ENCODE data around the gene ECEL1.

Gene ECEL1

GRCh38 chr2:232483923-232484627 lies 3.6 kb downstream of the ECEL1 start:
- DNase-seq (ENCODE audit: low read depth), result no peak

DNA sequence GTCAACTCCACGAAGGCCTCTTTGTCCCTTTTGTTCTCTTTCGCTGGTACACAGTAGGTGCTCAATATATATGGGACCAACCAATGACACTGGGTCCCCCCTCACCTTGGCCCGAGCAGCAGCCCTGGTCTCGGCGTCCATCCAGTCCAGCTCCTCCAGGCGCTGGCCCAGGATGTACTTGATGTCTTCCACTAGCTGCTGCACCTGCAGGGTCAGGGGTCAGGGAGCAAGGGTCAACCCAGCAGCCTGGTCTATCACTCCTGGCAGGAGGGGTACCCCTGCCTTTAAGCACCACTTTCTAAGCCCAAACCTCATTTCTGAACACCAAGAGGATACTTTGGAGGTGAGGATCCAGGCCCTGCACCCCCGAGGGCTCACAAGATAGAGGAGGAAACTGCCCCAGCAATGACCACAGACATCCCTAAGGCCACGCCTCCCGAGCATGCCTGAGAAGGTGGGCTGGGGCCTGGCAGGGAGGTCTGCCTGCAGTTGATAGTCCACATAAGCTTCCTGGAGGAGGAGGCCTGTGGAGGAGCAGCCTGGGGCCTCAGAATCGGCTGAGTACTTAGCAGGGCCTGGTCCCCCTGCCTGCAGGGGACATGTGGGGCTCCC lies 4.2 kb downstream of the ECEL1 start:
- DNase-seq (ENCODE audit: low read depth), result no peak

- no peak for DNase-seq (ENCODE audit: low read depth)
Measured at GRCh38 chr2:232482301-232483238, 5.1 kb downstream of the ECEL1 start.

DNA sequence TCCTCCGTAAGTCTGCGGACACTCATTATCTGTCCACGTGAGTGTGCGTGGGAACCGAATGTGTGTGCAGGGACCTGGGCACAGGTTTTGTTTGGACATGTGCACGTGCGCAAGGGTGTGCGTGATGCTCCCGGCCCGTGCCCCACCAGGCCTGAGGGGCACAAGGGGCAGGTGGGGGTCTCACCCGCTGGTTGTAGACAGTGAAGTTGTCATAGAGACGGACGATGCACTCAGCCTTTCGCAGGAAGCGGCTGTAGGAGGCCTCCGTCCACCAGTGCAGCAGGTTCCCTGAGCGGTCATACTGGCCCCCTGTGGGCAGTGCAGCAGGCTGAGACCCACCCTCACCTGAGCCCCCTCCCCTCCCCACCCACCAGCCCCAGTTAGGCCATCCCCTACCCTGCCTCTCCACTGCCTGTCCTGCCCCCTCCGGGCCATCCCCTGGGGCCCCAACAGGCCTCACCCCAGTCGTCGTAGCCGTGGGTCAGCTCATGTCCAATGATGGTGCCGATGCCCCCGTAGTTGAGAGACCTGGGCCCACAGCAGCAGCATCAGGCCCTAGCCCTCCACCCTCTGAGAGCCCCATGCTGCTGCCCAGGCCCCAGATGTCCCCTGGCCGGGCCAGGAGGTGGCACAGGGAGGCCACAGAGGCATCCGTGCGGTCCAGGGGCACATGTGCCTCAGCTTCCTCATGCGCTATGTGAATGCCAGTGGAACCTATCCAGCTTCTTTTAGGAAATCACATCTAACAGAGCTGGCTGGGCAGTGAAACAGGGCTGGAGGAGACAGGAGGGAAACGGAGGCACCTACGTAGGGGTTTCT lies 6.1 kb downstream of the ECEL1 start:
- no peak for DNase-seq (ENCODE audit: low read depth)

DNA sequence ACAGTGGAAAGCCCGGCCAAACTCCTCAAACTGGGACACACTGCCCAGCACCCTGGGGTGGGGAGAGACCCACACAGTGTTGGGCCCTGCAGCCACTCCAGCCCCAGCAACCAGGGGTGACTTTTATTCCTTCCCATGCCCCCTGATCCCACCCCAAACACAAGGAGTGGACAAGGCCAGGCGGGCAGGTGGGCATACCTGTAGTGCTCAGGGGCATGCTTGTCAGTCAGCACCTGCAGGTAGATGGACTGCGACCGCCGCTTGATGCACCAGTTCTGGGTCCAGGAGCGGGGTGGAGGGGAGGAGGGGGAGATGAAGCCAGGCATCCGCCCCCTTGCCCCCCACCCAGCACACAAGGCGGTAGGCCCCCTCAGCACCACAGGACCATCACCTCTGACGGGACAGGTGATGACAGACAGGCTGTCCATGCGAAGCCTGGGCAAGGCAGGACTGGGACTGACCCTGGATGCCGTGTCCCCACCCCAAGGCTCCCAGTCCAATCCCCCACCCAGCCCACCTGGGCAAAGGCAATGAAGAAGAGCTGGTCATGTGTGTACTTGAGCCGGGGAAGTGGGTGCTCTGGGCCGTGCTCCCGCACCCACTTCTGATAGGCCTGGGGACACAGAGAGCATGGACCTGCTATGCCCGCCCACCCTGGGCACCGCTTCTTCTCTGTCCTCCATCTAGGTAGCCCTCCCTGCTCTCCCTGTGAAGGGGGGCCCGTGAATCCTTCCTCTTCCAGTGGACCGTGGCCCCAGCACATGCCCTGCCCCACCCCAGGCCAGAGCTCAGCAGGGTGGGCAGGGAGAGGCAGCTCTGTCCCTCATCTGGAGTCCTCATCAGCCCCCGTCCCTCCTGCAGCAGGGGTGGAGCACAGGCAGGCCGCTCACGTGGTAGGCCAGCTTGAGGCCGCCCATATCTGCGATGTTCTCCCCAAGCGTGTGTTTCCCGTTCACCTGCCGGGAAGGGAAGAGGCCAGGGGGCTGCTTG lies 7.1 kb downstream of the ECEL1 start:
- no peak for DNase-seq (ENCODE audit: low read depth)

- no peak for DNase-seq (ENCODE audit: low read depth)
Measured at GRCh38 chr2:232479341-232480200, 8.1 kb downstream of the ECEL1 start.

- no peak for DNase-seq (ENCODE audit: low read depth)
Measured at GRCh38 chr2:232478571-232479340, 8.9 kb downstream of the ECEL1 start.

DNA sequence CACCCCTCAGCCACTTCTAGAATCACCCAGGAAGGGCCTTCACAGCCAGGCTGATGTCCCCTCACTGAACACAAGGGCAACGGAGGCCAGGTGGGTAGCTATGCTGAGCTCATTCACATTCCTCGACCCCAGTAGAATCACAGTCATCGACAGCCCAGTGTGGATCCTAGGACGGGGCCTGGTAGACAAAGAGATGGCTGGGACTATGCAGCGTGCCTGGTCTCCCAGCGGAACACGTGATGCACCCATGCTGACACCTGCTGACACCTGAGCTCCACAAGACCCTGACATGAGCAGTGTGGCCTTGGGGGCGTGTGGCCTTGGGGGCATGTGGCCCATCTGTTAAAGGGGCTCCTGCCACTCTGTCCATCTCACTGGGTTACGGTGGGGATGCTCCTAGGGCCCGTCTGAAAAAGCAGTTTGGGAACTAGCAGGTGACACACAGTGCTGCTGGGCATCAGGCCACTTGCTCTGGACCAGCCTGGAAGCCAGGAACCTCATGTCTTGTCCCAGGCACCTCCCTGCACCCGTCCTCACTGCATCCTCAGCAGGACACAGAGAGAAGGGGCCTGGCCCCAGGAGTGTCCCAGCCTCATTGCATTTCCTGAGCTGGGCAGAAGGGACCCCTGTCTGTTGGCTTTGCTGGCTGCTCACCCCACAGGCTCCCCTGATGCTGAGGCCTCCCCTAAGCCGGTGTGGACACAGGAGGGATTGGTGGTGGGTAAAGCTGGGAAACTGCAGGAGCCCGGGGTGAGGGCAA lies 9.7 kb downstream of the ECEL1 start:
- DNase-seq (ENCODE audit: low read depth), result no peak

GRCh38 chr2:232476791-232477190 lies 10.8 kb downstream of the ECEL1 start:
- DNase-seq (ENCODE audit: low read depth), result no peak

DNA sequence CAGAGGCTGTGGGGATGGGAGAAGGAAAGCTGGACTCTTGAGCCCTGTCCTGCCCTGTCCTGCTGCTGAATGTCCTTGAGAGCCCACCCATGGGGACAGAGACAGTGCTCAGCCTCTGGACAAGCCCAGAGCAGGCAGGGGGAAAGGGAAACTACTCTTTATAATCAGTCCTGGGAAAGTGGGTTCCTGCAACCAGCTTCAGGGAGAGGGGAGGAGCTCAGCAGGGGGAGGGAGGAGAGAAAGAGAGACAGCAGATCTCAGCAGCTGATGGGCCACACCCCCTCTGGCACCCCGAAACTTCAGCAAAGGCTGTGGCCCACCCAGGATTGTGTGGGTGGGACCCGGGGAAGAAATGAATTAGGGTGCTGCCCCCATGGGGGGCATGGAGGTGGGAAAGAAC lies 11.6 kb downstream of the ECEL1 start:
- DNase-seq (ENCODE audit: low read depth), result no peak

- DNase-seq (ENCODE audit: low read depth), result no peak
Measured at GRCh38 chr2:232473467-232473890, 14.2 kb downstream of the ECEL1 start.

GRCh38 chr2:232466221-232466620 lies 21.4 kb downstream of the ECEL1 start:
- DNase-seq (ENCODE audit: low read depth), result no peak

GRCh38 chr2:232465061-232465460 lies 22.6 kb downstream of the ECEL1 start:
- DNase-seq (ENCODE audit: low read depth), result no peak

DNA sequence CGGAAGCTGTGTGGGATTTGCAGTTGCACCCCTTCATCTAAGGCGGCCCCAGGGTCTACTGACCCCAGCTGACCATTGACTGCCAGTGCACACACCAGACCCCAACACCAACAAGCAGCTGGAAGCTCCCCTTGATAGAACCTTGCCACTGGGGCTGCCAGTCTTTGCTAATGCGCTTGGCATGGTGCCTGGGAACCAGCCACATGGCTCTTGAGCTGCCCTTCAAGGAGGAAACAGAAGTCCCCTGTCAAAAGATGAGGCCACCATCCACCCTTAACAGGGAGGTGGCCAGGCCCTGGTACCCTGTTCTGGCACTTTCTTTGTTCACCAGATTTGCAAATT lies 23.1 kb downstream of the ECEL1 start:
- DNase-seq (ENCODE audit: low read depth), result no peak

DNA sequence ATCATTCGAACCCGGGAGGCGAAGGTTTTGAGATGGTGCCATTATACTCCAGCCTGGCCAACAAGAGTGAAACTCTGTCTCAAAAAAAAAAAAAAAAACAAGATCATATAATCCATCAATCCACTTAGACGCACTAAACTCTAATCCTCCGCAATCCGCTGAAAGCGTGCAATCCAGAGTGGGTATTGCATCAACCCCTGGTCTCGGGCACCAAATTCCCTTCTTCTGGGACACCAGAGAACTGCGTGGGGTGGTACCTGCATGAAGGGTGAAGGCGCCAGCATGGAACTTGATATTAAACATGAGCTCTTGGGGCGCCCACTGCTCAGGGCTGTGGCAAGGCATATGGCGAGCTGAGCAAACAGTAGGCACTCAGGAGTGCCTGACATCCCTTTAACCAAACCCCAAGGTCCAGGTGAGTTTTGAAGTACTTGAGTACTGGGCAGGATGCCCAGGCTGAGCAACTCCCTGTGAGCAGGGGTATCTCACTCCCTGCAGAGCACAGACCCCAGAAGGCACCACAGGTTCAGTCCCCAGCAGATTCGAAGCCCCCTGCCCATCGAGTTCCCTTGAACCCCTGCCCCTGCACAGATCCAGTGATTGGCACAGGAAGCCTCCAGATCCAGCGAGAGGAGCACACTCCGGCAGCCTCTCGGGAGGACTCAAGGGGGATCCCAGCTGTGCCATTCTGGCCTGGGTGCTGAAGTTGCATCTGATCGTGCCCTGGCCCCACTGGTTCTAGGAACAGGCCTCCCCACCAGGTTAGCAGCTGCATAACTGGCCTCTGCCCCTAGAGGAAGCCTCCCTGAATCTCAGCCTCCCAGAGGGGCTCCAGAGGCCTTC lies 23.7 kb downstream of the ECEL1 start:
- no peak for DNase-seq (ENCODE audit: low read depth)

- DNase-seq (ENCODE audit: low read depth), result no peak
Measured at GRCh38 chr2:232460171-232460570, 27.5 kb downstream of the ECEL1 start.

DNA sequence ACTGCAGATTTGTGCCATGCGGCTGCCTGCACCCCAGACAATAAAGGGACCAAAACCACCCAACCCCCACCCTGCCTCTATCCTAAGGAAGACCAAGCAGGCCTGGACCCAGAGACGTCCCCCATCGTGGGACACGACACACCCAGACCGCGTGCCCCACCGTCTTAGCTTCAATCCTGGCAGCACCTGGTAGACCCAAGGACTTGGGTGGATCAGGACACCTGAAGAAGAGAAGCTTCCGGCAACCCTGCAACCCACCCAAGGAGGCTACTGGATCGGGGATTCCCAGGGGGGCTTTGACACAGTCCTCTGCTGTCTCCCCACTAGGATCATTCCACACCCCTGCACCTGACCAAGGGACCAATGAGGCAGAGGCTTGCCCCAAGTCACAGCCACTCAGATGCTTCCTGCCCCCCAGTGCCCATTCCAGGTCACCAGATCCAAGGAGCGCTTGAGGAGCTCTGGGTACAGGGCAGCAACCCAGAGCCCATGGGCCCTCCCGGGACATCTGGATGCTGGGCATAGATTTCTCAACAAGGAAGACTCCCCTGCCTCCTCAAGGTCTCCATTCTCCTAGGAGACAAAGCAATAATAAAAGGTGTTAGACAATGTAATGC lies 28.1 kb downstream of the ECEL1 start:
- DNase-seq (ENCODE audit: low read depth), result no peak

Data from stimulated activated CD4-positive, alpha-beta T cell treated with anti-CD3 and anti-CD28 coated beads, Interleukin-2, amount 100 ng/mL, for 4 hours (primary cell).